K562 (cell line): ENCODE data around the gene SATB2. TPM values are rescaled to one million over a fixed set of nuclear protein-coding genes. Genes with fewer than 3 reads are reported as not detected.

ENCODE experiments used
- ATAC-seq: fragments of 200-7000 bp; cut with Tn5 transposase; 3 replicates; pipeline ENCODE4 v1.9.1; 2020; ENCODE audit warnings: moderate library complexity
- BruUV-seq: library from RNA; stranded (reverse); fragments of 400-500 nt; replicated peaks from 2 replicates; lab custom pipeline; 2021; lab: Mats Ljungman, UMichigan
- CTCF ChIA-PET: fragments of 300-600 bp; formaldehyde crosslinking; extraction: SDS; loops from one replicate; lab custom pipeline; 2021; ENCODE audit warnings: low intra/inter-chr PET ratio; lab: Yijun Ruan, JAX
- POLR2A ChIA-PET: fragments of 300-600, 350-650 bp; sonication (Branson Sonifier 250); formaldehyde crosslinking; extraction: SDS; loops from one replicate; lab custom pipeline; 2021; ENCODE audit warnings: antibody characterized with exemption, inconsistent platforms; lab: Yijun Ruan, JAX
- DNase-seq, 4 experiments: peaks; one replicate each; pipeline versions ENCODE4 v3.0.0 to v3.0.0-alpha.2; 2011 to 2018; ENCODE audit warnings: low spot score in 3 of 4, mixed read lengths in 3 of 4; ENCODE audit errors: extremely low read depth in 1 of 4
- FAIRE-seq: peaks from 2 replicates; lab custom pipeline; 2011; peaks lifted over from hg19 to GRCh38; lab: Jason Lieb, UNC
- H2AFZ ChIP-seq: 2 replicates; pipeline ENCODE4 v1.6.0; 2011; ENCODE audit warnings: low read depth, low read length, control low read depth, inconsistent platforms
- H3K27ac ChIP-seq: fragments of 200-600 bp; 3 replicates; pipeline ENCODE4 v1.8.0; 2011; ENCODE audit warnings: low read depth, mild to moderate bottlenecking, control low read depth, inconsistent platforms, low read length, moderate library complexity, mixed read lengths; ENCODE audit errors: extremely low read depth
- H3K27me3 ChIP-seq, 2 experiments: fragments of 300-600 bp in 1 of 2; 2 replicates in 1 of 2; 3 replicates in 1 of 2; pipeline versions ENCODE4 v1.6.0 to v1.8.0; 2011; ENCODE audit warnings: inconsistent platforms in 2 of 2, low read length in 2 of 2, mild to moderate bottlenecking in 1 of 2, mixed read lengths in 1 of 2, moderate library complexity in 1 of 2; ENCODE audit not compliant: control insufficient read depth in 2 of 2, insufficient read depth in 2 of 2
- H3K36me3 ChIP-seq: fragments of 300-600 bp; 3 replicates; pipeline ENCODE4 v1.8.0; 2011; ENCODE audit warnings: mild to moderate bottlenecking, low read length, inconsistent platforms; ENCODE audit not compliant: control insufficient read depth, insufficient read depth
- H3K4me1 ChIP-seq, 2 experiments: fragments of 200-600 bp in 1 of 2; replicated peaks in 1 of 2; 2 replicates in 1 of 2; 3 replicates in 1 of 2; pipeline versions ENCODE4 v1.5.1 to v1.8.0; 2011; ENCODE audit warnings: inconsistent platforms in 2 of 2, low read length in 2 of 2, mild to moderate bottlenecking in 1 of 2, mixed read lengths in 1 of 2, moderate library complexity in 1 of 2; ENCODE audit not compliant: control insufficient read depth in 2 of 2, insufficient read depth in 2 of 2
- H3K4me2 ChIP-seq: 2 replicates; pipeline ENCODE4 v1.6.1; 2011; ENCODE audit warnings: low read length, control low read depth, inconsistent platforms, mixed read lengths; ENCODE audit not compliant: insufficient read depth
- H3K4me3 ChIP-seq: fragments of 200-600 bp; sonication (generic), shearing (Covaris generic); 2 replicates; pipeline ENCODE4 v1.5.1; 2016; ENCODE audit warnings: control low read depth, inconsistent platforms
- H3K79me2 ChIP-seq: fragments of 200-600 bp; 3 replicates; pipeline ENCODE4 v1.8.0; 2011; ENCODE audit warnings: low read length, inconsistent platforms; ENCODE audit not compliant: control insufficient read depth, insufficient read depth
- H3K9ac ChIP-seq, 2 experiments: 2 replicates each; pipeline versions ENCODE4 v1.6.0 to v1.6.1; 2011; ENCODE audit warnings: low read depth in 2 of 2, low read length in 2 of 2, control low read depth in 1 of 2, inconsistent platforms in 1 of 2, mild to moderate bottlenecking in 1 of 2, mixed read lengths in 1 of 2; ENCODE audit not compliant: insufficient read depth in 1 of 2
- H3K9me1 ChIP-seq: one replicate; pipeline ENCODE4 v1.6.0; 2011; ENCODE audit warnings: inconsistent platforms, mild to moderate bottlenecking, low read length, moderate library complexity; ENCODE audit not compliant: control insufficient read depth, insufficient read depth
- H3K9me3 ChIP-seq: replicated peaks from 2 replicates; pipeline ENCODE4 v1.5.1; 2011; ENCODE audit warnings: low read depth, low read length, inconsistent platforms; ENCODE audit not compliant: control insufficient read depth, insufficient read depth
- H4K20me1 ChIP-seq: replicated peaks from 2 replicates; pipeline ENCODE4 v1.6.1; 2011; ENCODE audit warnings: low read length, inconsistent platforms, mixed read lengths; ENCODE audit not compliant: control insufficient read depth, insufficient read depth
- CAMTA2 ChIP-seq: fragments of 250-450 bp; sonication (Bioruptor Pico); conservative IDR thresholded peaks from 2 replicates; pipeline ENCODE4 v1.5.1; 2022
- DDX20 ChIP-seq: fragments of 450-650 bp; IDR thresholded peaks from 2 replicates; pipeline ENCODE4 v1.6.1; 2016; ENCODE audit warnings: missing genetic modification characterization, low read depth, mild to moderate bottlenecking, missing compliant biosample characterization, moderate library complexity
- HDAC8 ChIP-seq: fragments of 450-650 bp; IDR thresholded peaks from 2 replicates; pipeline ENCODE4 v1.6.1; 2016; ENCODE audit warnings: mild to moderate bottlenecking, missing genetic modification characterization, moderate library complexity, missing compliant biosample characterization
- KLF16 ChIP-seq: IDR thresholded peaks from 2 replicates; pipeline ENCODE4 v1.6.1; 2016; ENCODE audit warnings: antibody characterized with exemption
- MCM5 ChIP-seq: fragments of 450-650 bp; IDR thresholded peaks from 2 replicates; pipeline ENCODE4 v1.6.1; 2016; ENCODE audit warnings: low read depth
- RNF2 ChIP-seq: sonication (generic); IDR thresholded peaks from 2 replicates; pipeline ENCODE4 v1.6.1; 2016
- ZNF133 ChIP-seq: fragments of 250-450 bp; sonication (Bioruptor Pico); IDR thresholded peaks from 2 replicates; pipeline ENCODE4 v1.4.0; 2020; ENCODE audit warnings: mild to moderate bottlenecking
- ZNF830 ChIP-seq: fragments of 250-450 bp; sonication (Bioruptor Pico); IDR thresholded peaks from 2 replicates; pipeline ENCODE4 v1.5.0; 2021; ENCODE audit warnings: mild to moderate bottlenecking
- WGBS: fragments of 100-300 bp; shearing (Covaris generic); methylation state at CpG from one replicate; pipeline ENCODE4 v1.1.6; 2016; ENCODE audit warnings: low coverage, mixed read lengths; ENCODE audit not compliant: insufficient coverage; ENCODE audit errors: missing lambda C conversion rate; 5-methylcytosine and 5-hydroxymethylcytosine counted together
- in situ Hi-C: fragments of 300-500 bp; cut with MboI; formaldehyde crosslinking; loops from 4 replicates; pipeline ENCODE4 v1.15.0; 2018; ENCODE audit warnings: inconsistent platforms, mixed read lengths
- intact Hi-C: fragments of 100-400 bp; cut with micrococcal nuclease; formaldehyde crosslinking; loops from 2 replicates; pipeline ENCODE4 v1.14.2; 2022
- polyA plus RNA-seq, 8 experiments: library from polyadenylated mRNA; depleted of rRNA in 4 of 8; stranded (reverse) in 5 of 8; unstranded in 3 of 8; fragments of >200 nt; fragmentation: Nextera tagmentation in 2 of 8; fragmentation: Illumina TruSeq in 1 of 8; extraction: Ambion mirVana in 2 of 8; extraction: Trizol in 1 of 8; gene quantifications; 2 replicates each; pipeline versions ENCODE4 v1.2.1 to v1.2.3, GENCODE V29; 2011 to 2014; ENCODE audit warnings: inconsistent platforms in 1 of 8, missing spikeins in 1 of 8
- total RNA-seq, 7 experiments: library from RNA; depleted of rRNA in 6 of 7; stranded (reverse); fragments of >200 nt in 6 of 7; fragmentation: Illumina TruSeq in 2 of 7; extraction: Trizol in 2 of 7; gene quantifications; 2 replicates each; pipeline versions ENCODE4 v1.2.1 to v1.2.3, GENCODE V29; 2011 to 2021; ENCODE audit warnings: low replicate concordance in 1 of 7
- TF ChIP-seq, protein P1 (sequence below): fragments of 450-650 bp; conservative IDR thresholded peaks from 2 replicates; pipeline ENCODE4 v1.6.1; 2016; ENCODE audit warnings: missing genetic modification characterization, low read depth, mild to moderate bottlenecking, control low read depth, missing compliant biosample characterization

Gene SATB2
- total and polyA plus RNA-seq, 9 of the 15 experiments (the other 6 are each of a cell fraction or from before 2014, with no cell fraction given): 4.5 to 34.0 (median 15.1) TPM

DNA sequence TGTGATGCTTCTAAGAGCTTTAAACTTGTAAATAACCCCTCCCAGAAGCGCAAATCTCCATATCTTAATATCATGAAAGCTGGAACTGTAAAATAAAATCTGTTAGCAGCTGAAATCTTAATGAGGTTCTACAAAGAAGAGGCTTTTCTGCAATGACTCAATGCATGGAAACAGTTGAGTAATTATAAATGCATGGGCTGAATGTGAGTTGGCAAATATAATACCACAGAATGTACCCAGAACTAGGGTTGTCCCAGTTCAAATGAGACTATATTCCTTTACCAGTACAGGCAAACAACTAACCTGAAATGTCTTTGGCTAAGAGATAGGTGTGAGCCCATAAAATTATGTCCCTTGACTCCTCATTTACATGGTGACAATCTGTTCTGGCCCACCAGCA is 52.9 kb downstream of the SATB2 start:
- ATAC-seq: no peak
- Histone ChIP-seq H3K9me1 (no peaks in the 10 kb centered on the region), H3K4me2 (no peak overlapping the region), H3K9ac (no peak overlapping the region), H3K27ac (no peak overlapping the region), H3K27me3 (no peaks in the 10 kb centered on the region), H3K4me1 (no peaks in the 10 kb centered on the region), H3K9me3 (no peaks in the 10 kb centered on the region), H3K36me3 (peaks cover 71% of the 10 kb centered on the region), H2AFZ (no peak overlapping the region), H3K79me2 (peaks cover 25% of the 10 kb centered on the region; the same call in 2 of the 3 replicates), H3K4me3 (no peak overlapping the region), H4K20me1 (no peaks in the 10 kb centered on the region)
- no peak for FAIRE-seq
- WGBS: 100% methylated on average over 1 of the region's 1 CpG
- ChIA-PET POLR2A (no interaction called here), CTCF (no interaction called here)
- TF ChIP-seq RNF2: no peak
- no peak for TF ChIP-seq CAMTA2 (CRISPR knock-in tag)
- no peak for TF ChIP-seq ZNF133 (CRISPR knock-in tag)
- no peak for TF ChIP-seq HDAC8 (tag)
- TF ChIP-seq MCM5: no peak
- TF ChIP-seq KLF16: no peak
- TF ChIP-seq DDX20 (tag): no peak
- TF ChIP-seq, protein P1, sequence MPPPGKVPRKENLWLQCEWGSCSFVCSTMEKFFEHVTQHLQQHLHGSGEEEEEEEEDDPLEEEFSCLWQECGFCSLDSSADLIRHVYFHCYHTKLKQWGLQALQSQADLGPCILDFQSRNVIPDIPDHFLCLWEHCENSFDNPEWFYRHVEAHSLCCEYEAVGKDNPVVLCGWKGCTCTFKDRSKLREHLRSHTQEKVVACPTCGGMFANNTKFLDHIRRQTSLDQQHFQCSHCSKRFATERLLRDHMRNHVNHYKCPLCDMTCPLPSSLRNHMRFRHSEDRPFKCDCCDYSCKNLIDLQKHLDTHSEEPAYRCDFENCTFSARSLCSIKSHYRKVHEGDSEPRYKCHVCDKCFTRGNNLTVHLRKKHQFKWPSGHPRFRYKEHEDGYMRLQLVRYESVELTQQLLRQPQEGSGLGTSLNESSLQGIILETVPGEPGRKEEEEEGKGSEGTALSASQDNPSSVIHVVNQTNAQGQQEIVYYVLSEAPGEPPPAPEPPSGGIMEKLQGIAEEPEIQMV (tag): no peak
- TF ChIP-seq ZNF830 (CRISPR knock-in tag): no peak
- DNase-seq: no peak
- intact Hi-C loops (loop anchor here (2.0 kb wide), 1 partner anchor 76 kb away; no protein-coding TSS in a partner anchor), in situ Hi-C loops (no loop called here)
- no TSS peak for BruUV-seq
